H9 (cell line): Measurements from ENCODE around the gene DNAL1. TPM values are rescaled to one million over a fixed set of nuclear protein-coding genes. Genes with fewer than 3 reads are reported as not detected.
A peak's percentile ranks its signal among the peaks of the same experiment; 100 is the strongest.

Experiments used
- DNase-seq: peaks from one replicate; pipeline ENCODE4 v3.0.0-alpha.2; 2017
- H2AFZ ChIP-seq: one replicate; pipeline ENCODE4 v1.6.1; 2013; ENCODE audit warnings: mild to moderate bottlenecking, low read length, control low read depth, moderate library complexity
- H2AK5ac ChIP-seq: 2 replicates; pipeline ENCODE4 v1.6.1; 2013; ENCODE audit warnings: low read length, control low read depth, mixed read lengths; ENCODE audit not compliant: insufficient read length
- H2BK120ac ChIP-seq: one replicate; pipeline ENCODE4 v1.6.1; 2013; ENCODE audit warnings: low read depth, mild to moderate bottlenecking, low read length, control low read depth, inconsistent platforms; ENCODE audit not compliant: poor library complexity, severe bottlenecking
- H2BK12ac ChIP-seq: 2 replicates; pipeline ENCODE4 v1.6.1; 2013; ENCODE audit warnings: low read length, control low read depth, mixed read lengths, low read depth; ENCODE audit not compliant: insufficient read length
- H2BK15ac ChIP-seq: 2 replicates; pipeline ENCODE4 v1.6.1; 2013; ENCODE audit warnings: low read depth, low read length, control low read depth
- H2BK20ac ChIP-seq: one replicate; pipeline ENCODE4 v1.6.1; 2013; ENCODE audit warnings: low read depth, mild to moderate bottlenecking, low read length, control low read depth, inconsistent platforms; ENCODE audit not compliant: poor library complexity, severe bottlenecking
- H2BK5ac ChIP-seq: 2 replicates; pipeline ENCODE4 v1.6.1; 2013; ENCODE audit warnings: low read length, control low read depth, mixed read lengths; ENCODE audit not compliant: insufficient read length
- H3K14ac ChIP-seq: 2 replicates; pipeline ENCODE4 v1.6.1; 2013; ENCODE audit warnings: low read length, control low read depth; ENCODE audit not compliant: insufficient read depth
- H3K18ac ChIP-seq: 2 replicates; pipeline ENCODE4 v1.6.1; 2013; ENCODE audit warnings: low read depth, mild to moderate bottlenecking, mixed read lengths, low read length, control low read depth; ENCODE audit not compliant: insufficient read length
- H3K23ac ChIP-seq: 2 replicates; pipeline ENCODE4 v1.6.1; 2013; ENCODE audit warnings: low read length, control low read depth, mixed read lengths, low read depth; ENCODE audit not compliant: insufficient read length
- H3K23me2 ChIP-seq: 2 replicates; pipeline ENCODE4 v1.6.1; 2013; ENCODE audit warnings: low read depth, mild to moderate bottlenecking, mixed read lengths, low read length, control low read depth; ENCODE audit not compliant: insufficient read length, poor library complexity, severe bottlenecking
- H3K27ac ChIP-seq: 2 replicates; pipeline ENCODE4 v1.5.1; 2013; ENCODE audit warnings: low read length, control low read depth, mixed read lengths, low read depth; ENCODE audit not compliant: insufficient read length
- H3K27me3 ChIP-seq: 2 replicates; pipeline ENCODE4 v1.6.1; 2013; ENCODE audit warnings: low read length, control low read depth, inconsistent platforms; ENCODE audit not compliant: insufficient read depth
- H3K4ac ChIP-seq: 2 replicates; pipeline ENCODE4 v1.6.1; 2013; ENCODE audit warnings: low read depth, mild to moderate bottlenecking, control low read depth, inconsistent platforms, low read length, moderate library complexity
- H3K4me1 ChIP-seq: 2 replicates; pipeline ENCODE4 v1.6.1; 2013; ENCODE audit warnings: low read length, control low read depth, inconsistent platforms; ENCODE audit not compliant: insufficient read depth
- H3K4me2 ChIP-seq: 2 replicates; pipeline ENCODE4 v1.6.1; 2013; ENCODE audit warnings: low read length, control low read depth, mixed read lengths; ENCODE audit not compliant: insufficient read length, insufficient read depth
- H3K56ac ChIP-seq: 2 replicates; pipeline ENCODE4 v1.6.1; 2013; ENCODE audit warnings: low read depth, mild to moderate bottlenecking, mixed read lengths, low read length, control low read depth; ENCODE audit not compliant: insufficient read length
- H3K79me1 ChIP-seq: 2 replicates; pipeline ENCODE4 v1.6.1; 2013; ENCODE audit warnings: low read depth, mild to moderate bottlenecking, moderate library complexity, low read length, control low read depth, inconsistent platforms; ENCODE audit not compliant: insufficient read depth, poor library complexity, severe bottlenecking
- H3K79me2 ChIP-seq: 2 replicates; pipeline ENCODE4 v1.6.1; 2013; ENCODE audit warnings: low read length, control low read depth, inconsistent platforms; ENCODE audit not compliant: insufficient read depth
- H3K9ac ChIP-seq: 2 replicates; pipeline ENCODE4 v1.6.1; 2013; ENCODE audit warnings: low read length, control low read depth, mixed read lengths; ENCODE audit not compliant: insufficient read length; ENCODE audit errors: extremely low read depth
- H3K9me3 ChIP-seq: one replicate; pipeline ENCODE4 v1.6.1; 2013; ENCODE audit warnings: low read depth, low read length, inconsistent platforms; ENCODE audit not compliant: control insufficient read depth
- H3T11ph ChIP-seq: one replicate; pipeline ENCODE4 v1.6.1; 2013; ENCODE audit warnings: mild to moderate bottlenecking, low read length, control low read depth, inconsistent platforms
- H4K20me1 ChIP-seq: one replicate; pipeline ENCODE4 v1.6.1; 2013; ENCODE audit not compliant: control insufficient read depth, insufficient read length, insufficient read depth
- H4K5ac ChIP-seq: 2 replicates; pipeline ENCODE4 v1.6.1; 2013; ENCODE audit warnings: low read depth, mild to moderate bottlenecking, mixed read lengths, low read length, control low read depth; ENCODE audit not compliant: insufficient read length
- H4K8ac ChIP-seq: replicated peaks from 2 replicates; pipeline ENCODE4 v1.6.1; 2013; ENCODE audit warnings: low read length, control low read depth, mixed read lengths, low read depth; ENCODE audit not compliant: insufficient read length
- H4K91ac ChIP-seq: 2 replicates; pipeline ENCODE4 v1.6.1; 2013; ENCODE audit warnings: low read depth, mild to moderate bottlenecking, moderate library complexity, mixed read lengths, low read length, control low read depth; ENCODE audit not compliant: insufficient read length
- H3K27ac Mint-ChIP-seq, 3 experiments: 2 replicates in 2 of 3; 3 replicates in 1 of 3; pipeline ENCODE4 v1.8.0; 2020 to 2021; ENCODE audit warnings: mixed read lengths in 3 of 3, mild to moderate bottlenecking in 1 of 3, moderate library complexity in 1 of 3
- H3K27me3 Mint-ChIP-seq: 2 replicates; pipeline ENCODE4 v1.8.0; 2021; ENCODE audit warnings: low read depth, mild to moderate bottlenecking, moderate library complexity, mixed read lengths
- H3K36me3 Mint-ChIP-seq, 3 experiments: 2 replicates in 2 of 3; 3 replicates in 1 of 3; pipeline ENCODE4 v1.8.0; 2020 to 2021; ENCODE audit warnings: low read depth in 3 of 3, mixed read lengths in 3 of 3; ENCODE audit not compliant: insufficient read depth in 1 of 3
- H3K4me1 Mint-ChIP-seq, 2 experiments: 2 replicates each; pipeline ENCODE4 v1.8.0; 2020; ENCODE audit warnings: mixed read lengths in 2 of 2
- H3K4me3 Mint-ChIP-seq, 2 experiments: 2 replicates in 1 of 2; 3 replicates in 1 of 2; pipeline ENCODE4 v1.8.0; 2020 to 2021; ENCODE audit warnings: mild to moderate bottlenecking in 2 of 2, mixed read lengths in 2 of 2, moderate library complexity in 1 of 2
- H3K9me3 Mint-ChIP-seq, 2 experiments: 2 replicates in 1 of 2; 3 replicates in 1 of 2; pipeline ENCODE4 v1.8.0; 2020; ENCODE audit warnings: mild to moderate bottlenecking in 2 of 2, mixed read lengths in 2 of 2, moderate library complexity in 1 of 2
- CTCF ChIP-seq: fragments of 200-600 bp; sonication (generic); conservative IDR thresholded peaks from 3 replicates; pipeline ENCODE4 v1.8.0; 2021; ENCODE audit warnings: antibody characterized with exemption, mild to moderate bottlenecking
- WGBS: extraction: QIAGEN DNeasy Blood & Tissue Kit; methylation state at CpG from one replicate; pipeline ENCODE4 v1.1.7; 2013; ENCODE audit warnings: missing lambda C conversion rate, low lambda C conversion rate, mixed read lengths; ENCODE audit not compliant: insufficient read length; ENCODE audit errors: extremely low coverage; 5-methylcytosine and 5-hydroxymethylcytosine counted together
- total RNA-seq: library from RNA; stranded (reverse); gene quantifications from 2 replicates; pipeline ENCODE4 v1.2.1, GENCODE V29; 2021

The DNAL1 gene
- total RNA-seq, 1 experiment from 2014 or later: 17.7 TPM

GRCh38 chr14:73694083-73694482 lies 49.3 kb downstream of the DNAL1 start:
- Histone ChIP-seq H3K9me3 (no peaks in the 10 kb centered on the region), H3K27me3 (no peaks in the 10 kb centered on the region), H3K14ac (no peak overlapping the region), H2BK12ac (no peak overlapping the region), H3K23me2 (no peaks in the 10 kb centered on the region), H2BK120ac (no peak overlapping the region), H2BK20ac (no peak overlapping the region), H3T11ph (no peak overlapping the region), H3K27ac (no peak overlapping the region), H3K4ac (no peak overlapping the region), H4K91ac (no peak overlapping the region), H3K79me2 (no peaks in the 10 kb centered on the region), H3K56ac (no peak overlapping the region), H3K4me2 (no peak overlapping the region), H3K4me1 (no peaks in the 10 kb centered on the region), H4K20me1 (no peaks in the 10 kb centered on the region), H3K18ac (no peak overlapping the region), H4K8ac (no peak overlapping the region), H2AK5ac (no peak overlapping the region), H3K79me1 (no peaks in the 10 kb centered on the region), H3K23ac (no peak overlapping the region), H2BK15ac (no peak overlapping the region), H4K5ac (no peak overlapping the region), H3K9ac (no peak overlapping the region), H2AFZ (no peak overlapping the region), H2BK5ac (no peak overlapping the region)
- no peak for DNase-seq
- Mint-ChIP-seq H3K4me1 (no peaks in the 10 kb centered on the region), H3K9me3 (no peaks in the 10 kb centered on the region), H3K36me3 (peaks cover 3 to 18% (median 15%) of the 10 kb centered on the region in 3 experiments; a peak in 6 of 7 replicates), H3K27ac (0 out of 7 replicates have a peak overlapping the region, but pooled peaks of 1 of the 3 experiments have one; percentile 6), H3K4me3 (no peak overlapping the region; a peak in 1 of 5 replicates), H3K27me3 (no peaks in the 10 kb centered on the region)
- no peak for TF ChIP-seq CTCF
- WGBS: no CpG with 5 or more reads among the region's 2 CpGs
